HepG2 (cell line): ENCODE data around the gene FOXN3. TPM values are rescaled to one million over a fixed set of nuclear protein-coding genes. Genes with fewer than 3 reads are reported as not detected.
A peak's percentile ranks its signal among the peaks of the same experiment; 100 is the strongest.

Experiments
- ATF5 ChIP-seq: sonication (generic); formaldehyde crosslinking; IDR thresholded peaks from 2 replicates; pipeline ENCODE4 v1.4.0; 2020; ENCODE audit warnings: mild to moderate bottlenecking, low read depth, missing genetic modification reagents
- CREBL2 ChIP-seq: sonication (generic); formaldehyde crosslinking; IDR thresholded peaks from 2 replicates; pipeline ENCODE4 v1.8.1; 2023; ENCODE audit warnings: missing genetic modification reagents, mild to moderate bottlenecking, borderline replicate concordance
- E2F1 ChIP-seq: sonication (generic); formaldehyde crosslinking; IDR thresholded peaks from 2 replicates; pipeline ENCODE4 v1.5.0; 2020; ENCODE audit warnings: missing genetic modification reagents
- HIC2 ChIP-seq: sonication (generic); formaldehyde crosslinking; IDR thresholded peaks from 2 replicates; pipeline ENCODE4 v1.9.0; 2022; ENCODE audit warnings: low read depth, missing genetic modification reagents
- HMG20A ChIP-seq: IDR thresholded peaks from 2 replicates; pipeline ENCODE4 v1.6.1; 2016; ENCODE audit warnings: borderline replicate concordance
- HNRNPK ChIP-seq: fragments of 200-400 bp; formaldehyde crosslinking; IDR thresholded peaks from 2 replicates; pipeline ENCODE4 v1.6.1; 2018; ENCODE audit warnings: low read length, low read depth, moderate library complexity, mild to moderate bottlenecking; ENCODE audit not compliant: poor library complexity, severe bottlenecking
- NCOA5 ChIP-seq: sonication (generic); formaldehyde crosslinking; IDR thresholded peaks from 2 replicates; pipeline ENCODE4 v1.4.0; 2020; ENCODE audit warnings: missing genetic modification reagents
- NFE2L2 ChIP-seq: fragments of 150-350 bp; IDR thresholded peaks from 2 replicates; pipeline ENCODE4 v1.6.1; 2014; ENCODE audit warnings: low read length
- NFKBIZ ChIP-seq: IDR thresholded peaks from 2 replicates; pipeline ENCODE4 v1.6.1; 2018; ENCODE audit warnings: missing genetic modification reagents, missing compliant biosample characterization
- PAWR ChIP-seq: sonication (generic); formaldehyde crosslinking; IDR thresholded peaks from 2 replicates; pipeline ENCODE4 v1.4.0; 2020; ENCODE audit warnings: missing genetic modification reagents, mild to moderate bottlenecking, borderline replicate concordance
- PCBP1 ChIP-seq: fragments of 200-400 bp; formaldehyde crosslinking; IDR thresholded peaks from 2 replicates; pipeline ENCODE4 v1.6.1; 2017; ENCODE audit warnings: mild to moderate bottlenecking, low read depth, low read length, borderline replicate concordance
- RCOR2 ChIP-seq: IDR thresholded peaks from 2 replicates; pipeline ENCODE4 v1.6.1; 2016; ENCODE audit warnings: missing biosample characterization, missing genetic modification reagents
- SMAD9 ChIP-seq: sonication (generic); formaldehyde crosslinking; IDR thresholded peaks from 2 replicates; pipeline ENCODE4 v1.5.1; 2020; ENCODE audit warnings: mild to moderate bottlenecking, missing genetic modification reagents
- SP5 ChIP-seq: IDR thresholded peaks from 2 replicates; pipeline ENCODE4 v1.6.1; 2016; ENCODE audit warnings: low read depth, borderline replicate concordance
- SRY ChIP-seq: sonication (generic); formaldehyde crosslinking; IDR thresholded peaks from 2 replicates; pipeline ENCODE4 v1.8.0; 2022; ENCODE audit warnings: mild to moderate bottlenecking, missing genetic modification reagents
- STAG1 ChIP-seq: sonication (generic); formaldehyde crosslinking; IDR thresholded peaks from 2 replicates; pipeline ENCODE4 v1.4.0; 2020; ENCODE audit warnings: missing genetic modification reagents
- TEF ChIP-seq: sonication (generic); formaldehyde crosslinking; IDR thresholded peaks from 2 replicates; pipeline ENCODE4 v1.5.0; 2020; ENCODE audit warnings: missing genetic modification reagents
- TFE3 ChIP-seq: IDR thresholded peaks from 2 replicates; pipeline ENCODE4 v1.6.1; 2016
- YY1 ChIP-seq: IDR thresholded peaks from 2 replicates; pipeline ENCODE4 v1.6.1; 2011; ENCODE audit warnings: low read length, low read depth, moderate library complexity, mild to moderate bottlenecking; ENCODE audit not compliant: insufficient read depth, insufficient replicate concordance
- ZKSCAN1 ChIP-seq: fragments of 150-350 bp; IDR thresholded peaks from 2 replicates; pipeline ENCODE4 v1.6.1; 2014; ENCODE audit warnings: low read length
- ZNF121 ChIP-seq: sonication (generic); formaldehyde crosslinking; IDR thresholded peaks from 2 replicates; pipeline ENCODE4 v1.5.0; 2020; ENCODE audit warnings: mild to moderate bottlenecking, missing genetic modification reagents
- ZNF20 ChIP-seq: sonication (generic); formaldehyde crosslinking; IDR thresholded peaks from 2 replicates; pipeline ENCODE4 v1.4.0; 2020; ENCODE audit warnings: mild to moderate bottlenecking, moderate library complexity, missing genetic modification reagents
- ZNF232 ChIP-seq: sonication (generic); formaldehyde crosslinking; IDR thresholded peaks from 2 replicates; pipeline ENCODE4 v1.4.0; 2020; ENCODE audit warnings: missing genetic modification reagents, borderline replicate concordance
- ZNF616 ChIP-seq: sonication (generic); formaldehyde crosslinking; IDR thresholded peaks from 2 replicates; pipeline ENCODE4 v1.5.0; 2020; ENCODE audit warnings: low read depth, mild to moderate bottlenecking, missing genetic modification reagents
- ZNF737 ChIP-seq: sonication (generic); formaldehyde crosslinking; IDR thresholded peaks from 2 replicates; pipeline ENCODE4 v1.5.0; 2020; ENCODE audit warnings: missing genetic modification reagents, mild to moderate bottlenecking, borderline replicate concordance
- polyA plus RNA-seq, 8 experiments: library from polyadenylated mRNA; depleted of rRNA in 3 of 8; stranded (reverse) in 7 of 8; unstranded in 1 of 8; fragments of >200 nt; fragmentation: Illumina TruSeq in 4 of 8; extraction: Trizol in 4 of 8; gene quantifications; 2 replicates each; pipeline versions ENCODE4 v1.2.1 to v1.2.3, GENCODE V29; 2011 to 2016; ENCODE audit warnings: low read depth in 4 of 8, missing spikeins in 1 of 8, mixed read lengths in 1 of 8; ENCODE audit not compliant: insufficient read depth in 1 of 8
- total RNA-seq, 5 experiments: library from RNA; depleted of rRNA; stranded (reverse); fragments of >200 nt; fragmentation: Illumina TruSeq; extraction: Trizol; gene quantifications; 2 replicates each; pipeline ENCODE4 v1.2.3, GENCODE V29; 2016; ENCODE audit warnings: low read depth in 1 of 5

Gene FOXN3
- total and polyA plus RNA-seq, 2 of the 13 experiments (the other 11 are each of a cell fraction or from before 2014, with no cell fraction given), result 32.4 to 70.2 TPM

GRCh38 chr14:89417465-89418225 lies 612 bp upstream of the FOXN3 start (continued):
- TF ChIP-seq TEF (no peak), E2F1 (CRISPR knock-in tag) (no peak), CREBL2 (CRISPR knock-in tag) (no peak; the same call in 1 of the 2 replicates), HNRNPK (no peak), SRY (CRISPR knock-in tag) (0 out of 2 replicates have a peak, but pooled peaks have one; percentile 64), ZNF121 (CRISPR knock-in tag) (no peak), ZNF737 (CRISPR knock-in tag) (0 out of 2 replicates have a peak, but pooled peaks have one; percentile 25), SMAD9 (0 out of 2 replicates have a peak, but pooled peaks have one; percentile 28), NFE2L2 (no peak), PCBP1 (no peak), HMG20A (CRISPR knock-in tag) (no peak), ZKSCAN1 (no peak), STAG1 (peak; percentile 72), ZNF20 (CRISPR knock-in tag) (no peak), PAWR (CRISPR knock-in tag) (no peak), SP5 (CRISPR knock-in tag) (no peak), TFE3 (CRISPR knock-in tag) (no peak), NCOA5 (CRISPR knock-in tag) (no peak), RCOR2 (no peak), HIC2 (no peak; the same call in 1 of the 2 replicates), ATF5 (no peak), YY1 (peak; percentile 62), ZNF616 (CRISPR knock-in tag) (no peak), NFKBIZ (CRISPR knock-in tag) (no peak), ZNF232 (CRISPR knock-in tag) (0 out of 2 replicates have a peak, but pooled peaks have one; percentile 55)
